H9 (cell line): ENCODE measurements around the gene ENOPH1. TPM values are rescaled to one million over a fixed set of nuclear protein-coding genes. Genes with fewer than 3 reads are reported as not detected.

Source experiments
- DNase-seq: peaks from one replicate; pipeline ENCODE4 v3.0.0-alpha.2; 2017
- H2AFZ ChIP-seq: one replicate; pipeline ENCODE4 v1.6.1; 2013; ENCODE audit warnings: mild to moderate bottlenecking, low read length, control low read depth, moderate library complexity
- H2AK5ac ChIP-seq: 2 replicates; pipeline ENCODE4 v1.6.1; 2013; ENCODE audit warnings: low read length, control low read depth, mixed read lengths; ENCODE audit not compliant: insufficient read length
- H2BK120ac ChIP-seq: one replicate; pipeline ENCODE4 v1.6.1; 2013; ENCODE audit warnings: low read depth, mild to moderate bottlenecking, low read length, control low read depth, inconsistent platforms; ENCODE audit not compliant: poor library complexity, severe bottlenecking
- H2BK12ac ChIP-seq: 2 replicates; pipeline ENCODE4 v1.6.1; 2013; ENCODE audit warnings: low read length, control low read depth, mixed read lengths, low read depth; ENCODE audit not compliant: insufficient read length
- H2BK15ac ChIP-seq: 2 replicates; pipeline ENCODE4 v1.6.1; 2013; ENCODE audit warnings: low read depth, low read length, control low read depth
- H2BK20ac ChIP-seq: one replicate; pipeline ENCODE4 v1.6.1; 2013; ENCODE audit warnings: low read depth, mild to moderate bottlenecking, low read length, control low read depth, inconsistent platforms; ENCODE audit not compliant: poor library complexity, severe bottlenecking
- H2BK5ac ChIP-seq: 2 replicates; pipeline ENCODE4 v1.6.1; 2013; ENCODE audit warnings: low read length, control low read depth, mixed read lengths; ENCODE audit not compliant: insufficient read length
- H3K14ac ChIP-seq: 2 replicates; pipeline ENCODE4 v1.6.1; 2013; ENCODE audit warnings: low read length, control low read depth; ENCODE audit not compliant: insufficient read depth
- H3K18ac ChIP-seq: 2 replicates; pipeline ENCODE4 v1.6.1; 2013; ENCODE audit warnings: low read depth, mild to moderate bottlenecking, mixed read lengths, low read length, control low read depth; ENCODE audit not compliant: insufficient read length
- H3K23ac ChIP-seq: 2 replicates; pipeline ENCODE4 v1.6.1; 2013; ENCODE audit warnings: low read length, control low read depth, mixed read lengths, low read depth; ENCODE audit not compliant: insufficient read length
- H3K23me2 ChIP-seq: 2 replicates; pipeline ENCODE4 v1.6.1; 2013; ENCODE audit warnings: low read depth, mild to moderate bottlenecking, mixed read lengths, low read length, control low read depth; ENCODE audit not compliant: insufficient read length, poor library complexity, severe bottlenecking
- H3K27ac ChIP-seq: 2 replicates; pipeline ENCODE4 v1.5.1; 2013; ENCODE audit warnings: low read length, control low read depth, mixed read lengths, low read depth; ENCODE audit not compliant: insufficient read length
- H3K27me3 ChIP-seq: 2 replicates; pipeline ENCODE4 v1.6.1; 2013; ENCODE audit warnings: low read length, control low read depth, inconsistent platforms; ENCODE audit not compliant: insufficient read depth
- H3K4ac ChIP-seq: 2 replicates; pipeline ENCODE4 v1.6.1; 2013; ENCODE audit warnings: low read depth, mild to moderate bottlenecking, control low read depth, inconsistent platforms, low read length, moderate library complexity
- H3K4me1 ChIP-seq: 2 replicates; pipeline ENCODE4 v1.6.1; 2013; ENCODE audit warnings: low read length, control low read depth, inconsistent platforms; ENCODE audit not compliant: insufficient read depth
- H3K4me2 ChIP-seq: 2 replicates; pipeline ENCODE4 v1.6.1; 2013; ENCODE audit warnings: low read length, control low read depth, mixed read lengths; ENCODE audit not compliant: insufficient read length, insufficient read depth
- H3K56ac ChIP-seq: 2 replicates; pipeline ENCODE4 v1.6.1; 2013; ENCODE audit warnings: low read depth, mild to moderate bottlenecking, mixed read lengths, low read length, control low read depth; ENCODE audit not compliant: insufficient read length
- H3K79me1 ChIP-seq: 2 replicates; pipeline ENCODE4 v1.6.1; 2013; ENCODE audit warnings: low read depth, mild to moderate bottlenecking, moderate library complexity, low read length, control low read depth, inconsistent platforms; ENCODE audit not compliant: insufficient read depth, poor library complexity, severe bottlenecking
- H3K79me2 ChIP-seq: 2 replicates; pipeline ENCODE4 v1.6.1; 2013; ENCODE audit warnings: low read length, control low read depth, inconsistent platforms; ENCODE audit not compliant: insufficient read depth
- H3K9ac ChIP-seq: 2 replicates; pipeline ENCODE4 v1.6.1; 2013; ENCODE audit warnings: low read length, control low read depth, mixed read lengths; ENCODE audit not compliant: insufficient read length; ENCODE audit errors: extremely low read depth
- H3K9me3 ChIP-seq: one replicate; pipeline ENCODE4 v1.6.1; 2013; ENCODE audit warnings: low read depth, low read length, inconsistent platforms; ENCODE audit not compliant: control insufficient read depth
- H3T11ph ChIP-seq: one replicate; pipeline ENCODE4 v1.6.1; 2013; ENCODE audit warnings: mild to moderate bottlenecking, low read length, control low read depth, inconsistent platforms
- H4K20me1 ChIP-seq: one replicate; pipeline ENCODE4 v1.6.1; 2013; ENCODE audit not compliant: control insufficient read depth, insufficient read length, insufficient read depth
- H4K5ac ChIP-seq: 2 replicates; pipeline ENCODE4 v1.6.1; 2013; ENCODE audit warnings: low read depth, mild to moderate bottlenecking, mixed read lengths, low read length, control low read depth; ENCODE audit not compliant: insufficient read length
- H4K8ac ChIP-seq: replicated peaks from 2 replicates; pipeline ENCODE4 v1.6.1; 2013; ENCODE audit warnings: low read length, control low read depth, mixed read lengths, low read depth; ENCODE audit not compliant: insufficient read length
- H4K91ac ChIP-seq: 2 replicates; pipeline ENCODE4 v1.6.1; 2013; ENCODE audit warnings: low read depth, mild to moderate bottlenecking, moderate library complexity, mixed read lengths, low read length, control low read depth; ENCODE audit not compliant: insufficient read length
- H3K27ac Mint-ChIP-seq, 3 experiments: 2 replicates in 2 of 3; 3 replicates in 1 of 3; pipeline ENCODE4 v1.8.0; 2020 to 2021; ENCODE audit warnings: mixed read lengths in 3 of 3, mild to moderate bottlenecking in 1 of 3, moderate library complexity in 1 of 3
- H3K27me3 Mint-ChIP-seq: 2 replicates; pipeline ENCODE4 v1.8.0; 2021; ENCODE audit warnings: low read depth, mild to moderate bottlenecking, moderate library complexity, mixed read lengths
- H3K36me3 Mint-ChIP-seq, 3 experiments: 2 replicates in 2 of 3; 3 replicates in 1 of 3; pipeline ENCODE4 v1.8.0; 2020 to 2021; ENCODE audit warnings: low read depth in 3 of 3, mixed read lengths in 3 of 3; ENCODE audit not compliant: insufficient read depth in 1 of 3
- H3K4me1 Mint-ChIP-seq, 2 experiments: 2 replicates each; pipeline ENCODE4 v1.8.0; 2020; ENCODE audit warnings: mixed read lengths in 2 of 2
- H3K4me3 Mint-ChIP-seq, 2 experiments: 2 replicates in 1 of 2; 3 replicates in 1 of 2; pipeline ENCODE4 v1.8.0; 2020 to 2021; ENCODE audit warnings: mild to moderate bottlenecking in 2 of 2, mixed read lengths in 2 of 2, moderate library complexity in 1 of 2
- H3K9me3 Mint-ChIP-seq, 2 experiments: 2 replicates in 1 of 2; 3 replicates in 1 of 2; pipeline ENCODE4 v1.8.0; 2020; ENCODE audit warnings: mild to moderate bottlenecking in 2 of 2, mixed read lengths in 2 of 2, moderate library complexity in 1 of 2
- WGBS: extraction: QIAGEN DNeasy Blood & Tissue Kit; methylation state at CpG from one replicate; pipeline ENCODE4 v1.1.7; 2013; ENCODE audit warnings: missing lambda C conversion rate, low lambda C conversion rate, mixed read lengths; ENCODE audit not compliant: insufficient read length; ENCODE audit errors: extremely low coverage; 5-methylcytosine and 5-hydroxymethylcytosine counted together
- total RNA-seq: library from RNA; stranded (reverse); gene quantifications from 2 replicates; pipeline ENCODE4 v1.2.1, GENCODE V29; 2021
- TF ChIP-seq, protein P1 (sequence below): fragments of 200-600 bp; sonication (generic); conservative IDR thresholded peaks from 3 replicates; pipeline ENCODE4 v1.8.0; 2021; ENCODE audit warnings: antibody characterized with exemption, mild to moderate bottlenecking

Gene ENOPH1
- total RNA-seq, 1 experiment from 2014 or later: 62.4 TPM

DNA sequence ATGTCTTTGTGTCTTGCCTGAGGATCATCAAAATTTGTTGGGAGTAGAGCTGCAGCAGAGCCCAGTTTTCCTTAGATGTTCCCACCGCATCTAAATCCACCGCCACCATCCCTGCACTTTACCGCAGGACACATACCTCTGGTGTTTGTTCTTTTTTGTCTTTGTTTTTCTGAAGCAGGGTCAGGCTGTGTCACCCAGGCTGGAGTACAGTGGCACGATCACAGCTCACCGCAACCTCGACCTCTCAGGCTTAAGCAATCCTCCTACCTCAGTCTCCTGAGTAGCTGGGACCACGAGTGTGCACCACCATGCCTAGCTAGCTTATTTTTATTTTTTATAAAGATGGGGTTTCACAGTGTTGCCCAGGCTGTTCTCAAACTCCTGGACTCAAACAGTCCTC lies 4.6 kb downstream of the ENOPH1 start:
- Histone ChIP-seq H4K20me1 (no peaks in the 10 kb centered on the region), H3K4me1 (no peaks in the 10 kb centered on the region; the same call in 1 of the 2 replicates), H3K23ac (no peak overlapping the region), H2AK5ac (no peak overlapping the region), H3K4me2 (no peak overlapping the region), H4K8ac (no peak overlapping the region), H3K14ac (no peak overlapping the region), H2BK15ac (no peak overlapping the region), H2BK12ac (no peak overlapping the region), H3K79me1 (no peaks in the 10 kb centered on the region), H3K79me2 (peaks cover 81% of the 10 kb centered on the region; the same call in 1 of the 2 replicates), H3T11ph (no peak overlapping the region), H3K56ac (no peak overlapping the region), H2BK120ac (no peak overlapping the region), H2AFZ (no peak overlapping the region), H3K27me3 (no peaks in the 10 kb centered on the region), H3K4ac (no peak overlapping the region), H2BK5ac (no peak overlapping the region), H3K9ac (no peak overlapping the region), H3K23me2 (no peaks in the 10 kb centered on the region), H2BK20ac (no peak overlapping the region), H3K18ac (no peak overlapping the region), H4K5ac (no peak overlapping the region), H3K9me3 (no peaks in the 10 kb centered on the region), H3K27ac (no peak overlapping the region), H4K91ac (no peak overlapping the region)
- Mint-ChIP-seq H3K4me3 (peak overlapping the region in 1 of 2 experiments; percentile 39; a peak in 2 of 5 replicates), H3K27me3 (no peaks in the 10 kb centered on the region), H3K9me3 (no peaks in the 10 kb centered on the region), H3K36me3 (peaks cover 41 to 64% (median 42%) of the 10 kb centered on the region in 3 experiments), H3K27ac (peak overlapping the region in 1 of 3 experiments; percentile 40; a peak in 1 of 7 replicates), H3K4me1 (peaks cover 46 to 54% of the 10 kb centered on the region in 2 experiments)
- TF ChIP-seq, protein P1, sequence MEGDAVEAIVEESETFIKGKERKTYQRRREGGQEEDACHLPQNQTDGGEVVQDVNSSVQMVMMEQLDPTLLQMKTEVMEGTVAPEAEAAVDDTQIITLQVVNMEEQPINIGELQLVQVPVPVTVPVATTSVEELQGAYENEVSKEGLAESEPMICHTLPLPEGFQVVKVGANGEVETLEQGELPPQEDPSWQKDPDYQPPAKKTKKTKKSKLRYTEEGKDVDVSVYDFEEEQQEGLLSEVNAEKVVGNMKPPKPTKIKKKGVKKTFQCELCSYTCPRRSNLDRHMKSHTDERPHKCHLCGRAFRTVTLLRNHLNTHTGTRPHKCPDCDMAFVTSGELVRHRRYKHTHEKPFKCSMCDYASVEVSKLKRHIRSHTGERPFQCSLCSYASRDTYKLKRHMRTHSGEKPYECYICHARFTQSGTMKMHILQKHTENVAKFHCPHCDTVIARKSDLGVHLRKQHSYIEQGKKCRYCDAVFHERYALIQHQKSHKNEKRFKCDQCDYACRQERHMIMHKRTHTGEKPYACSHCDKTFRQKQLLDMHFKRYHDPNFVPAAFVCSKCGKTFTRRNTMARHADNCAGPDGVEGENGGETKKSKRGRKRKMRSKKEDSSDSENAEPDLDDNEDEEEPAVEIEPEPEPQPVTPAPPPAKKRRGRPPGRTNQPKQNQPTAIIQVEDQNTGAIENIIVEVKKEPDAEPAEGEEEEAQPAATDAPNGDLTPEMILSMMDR: no peak
- DNase-seq: no peak
- WGBS: no CpG with 5 or more reads among the region's 7 CpGs
